Ovary (tissue), 3 donors: ENCODE data around the gene LONRF2.
"Not testable (repeated sequence)": the region's sequence is repeated elsewhere in the genome, so short reads cannot be mapped to it uniquely, and the experiment has no call there.

Experiments
- EP300 ChIP-seq: sonication (generic); formaldehyde crosslinking; IDR thresholded peaks from one replicate; pipeline ENCODE4 v1.6.1; 2017; ENCODE audit warnings: antibody characterized with exemption
- TF ChIP-seq, protein P1 (sequence below), 3 donors: fragments of 450-650 bp in 2 of 3; fragments of 200-600 bp in 1 of 3; IDR thresholded peaks; one replicate each; pipeline versions ENCODE4 v1.5.1 to v1.8.0; 2016 to 2022; ENCODE audit warnings: antibody characterized with exemption in 3 of 3, mild to moderate bottlenecking in 1 of 3
- donor health status: DM: no; HTN: no; CAD: no.

DNA sequence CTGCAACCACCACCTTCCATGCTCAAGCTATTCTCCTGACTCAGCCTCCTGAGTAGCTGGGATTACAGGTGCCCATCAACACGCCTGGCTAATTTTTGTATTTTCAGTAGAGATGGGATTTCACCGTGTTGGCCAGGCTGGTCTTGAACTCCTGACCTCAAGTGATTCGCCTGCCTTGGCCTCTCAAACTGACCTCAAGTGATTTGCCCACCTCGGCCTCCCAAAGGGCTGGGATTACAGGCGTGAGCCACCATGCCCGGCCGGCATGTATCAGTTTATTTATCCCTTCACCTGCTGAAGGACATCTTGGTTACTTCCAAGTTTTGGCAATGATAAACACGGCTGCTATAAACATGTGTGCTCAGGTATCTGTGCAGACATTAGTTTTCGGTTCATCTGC lies 73.7 kb downstream of the LONRF2 start:
- TF ChIP-seq, protein P1, sequence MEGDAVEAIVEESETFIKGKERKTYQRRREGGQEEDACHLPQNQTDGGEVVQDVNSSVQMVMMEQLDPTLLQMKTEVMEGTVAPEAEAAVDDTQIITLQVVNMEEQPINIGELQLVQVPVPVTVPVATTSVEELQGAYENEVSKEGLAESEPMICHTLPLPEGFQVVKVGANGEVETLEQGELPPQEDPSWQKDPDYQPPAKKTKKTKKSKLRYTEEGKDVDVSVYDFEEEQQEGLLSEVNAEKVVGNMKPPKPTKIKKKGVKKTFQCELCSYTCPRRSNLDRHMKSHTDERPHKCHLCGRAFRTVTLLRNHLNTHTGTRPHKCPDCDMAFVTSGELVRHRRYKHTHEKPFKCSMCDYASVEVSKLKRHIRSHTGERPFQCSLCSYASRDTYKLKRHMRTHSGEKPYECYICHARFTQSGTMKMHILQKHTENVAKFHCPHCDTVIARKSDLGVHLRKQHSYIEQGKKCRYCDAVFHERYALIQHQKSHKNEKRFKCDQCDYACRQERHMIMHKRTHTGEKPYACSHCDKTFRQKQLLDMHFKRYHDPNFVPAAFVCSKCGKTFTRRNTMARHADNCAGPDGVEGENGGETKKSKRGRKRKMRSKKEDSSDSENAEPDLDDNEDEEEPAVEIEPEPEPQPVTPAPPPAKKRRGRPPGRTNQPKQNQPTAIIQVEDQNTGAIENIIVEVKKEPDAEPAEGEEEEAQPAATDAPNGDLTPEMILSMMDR (IDR thresholded peaks at IDR 0.05): not testable (repeated sequence)
- not testable (repeated sequence) for TF ChIP-seq EP300
